K562 (cell line): ENCODE data around the gene GSTM1. TPM values are rescaled to one million over a fixed set of nuclear protein-coding genes. Genes with fewer than 3 reads are reported as not detected.

Experiments
- E2F8 ChIP-seq: fragments of 450-650 bp; IDR thresholded peaks from 2 replicates; pipeline ENCODE4 v1.7.1; 2018; ENCODE audit warnings: mild to moderate bottlenecking, low read depth; ENCODE audit not compliant: partially characterized antibody
- EP300 ChIP-seq: IDR thresholded peaks from 2 replicates; pipeline ENCODE4 v1.6.1; 2012; ENCODE audit warnings: low read length, improper control_type of control experiment
- FIP1L1 ChIP-seq: fragments of 200-400 bp; formaldehyde crosslinking; IDR thresholded peaks from 2 replicates; pipeline ENCODE4 v1.6.1; 2018; ENCODE audit warnings: mild to moderate bottlenecking, low read depth, low read length; ENCODE audit not compliant: poor library complexity, severe bottlenecking
- GATAD2A ChIP-seq: fragments of 450-650 bp; IDR thresholded peaks from 2 replicates; pipeline ENCODE4 v1.6.1; 2017
- MBD2 ChIP-seq: sonication (generic); IDR thresholded peaks from 2 replicates; pipeline ENCODE4 v1.6.1; 2016; ENCODE audit warnings: low read depth, borderline replicate concordance
- MEIS2 ChIP-seq: fragments of 450-650 bp; IDR thresholded peaks from 2 replicates; pipeline ENCODE4 v1.6.1; 2014; ENCODE audit warnings: mild to moderate bottlenecking; ENCODE audit not compliant: partially characterized antibody
- NR2C2 ChIP-seq, 2 experiments: fragments of 200-800 bp in 1 of 2; sonication (Bioruptor generic) in 1 of 2; sonication (generic) in 1 of 2; formaldehyde crosslinking in 1 of 2; IDR thresholded peaks; 2 replicates each; pipeline versions ENCODE4 v1.6.1 to v1.8.0; 2016 to 2022; ENCODE audit warnings: mild to moderate bottlenecking in 1 of 2, missing compliant biosample characterization in 1 of 2, missing genetic modification characterization in 1 of 2, missing genetic modification reagents in 1 of 2
- PHF20 ChIP-seq: fragments of 450-650 bp; IDR thresholded peaks from 2 replicates; pipeline ENCODE4 v1.6.1; 2018; ENCODE audit not compliant: partially characterized antibody
- PTTG1 ChIP-seq: fragments of 450-650 bp; IDR thresholded peaks from 2 replicates; pipeline ENCODE4 v1.6.1; 2016; ENCODE audit warnings: low read depth, mild to moderate bottlenecking, missing genetic modification characterization, missing compliant biosample characterization
- ZC3H11A ChIP-seq: IDR thresholded peaks from 2 replicates; pipeline ENCODE4 v1.6.1; 2012; ENCODE audit warnings: low read depth, low read length, improper control_type of control experiment
- ZFX ChIP-seq: sonication (generic); formaldehyde crosslinking; IDR thresholded peaks from 2 replicates; pipeline ENCODE4 v1.8.0; 2022; ENCODE audit warnings: mild to moderate bottlenecking, missing genetic modification reagents, moderate library complexity
- ZNF121 ChIP-seq: sonication (generic); formaldehyde crosslinking; conservative IDR thresholded peaks from 2 replicates; pipeline ENCODE4 v1.8.0; 2022; ENCODE audit warnings: missing genetic modification reagents
- ZNF431 ChIP-seq: sonication (generic); formaldehyde crosslinking; IDR thresholded peaks from 2 replicates; pipeline ENCODE4 v1.8.0; 2022; ENCODE audit warnings: mild to moderate bottlenecking, missing genetic modification reagents
- polyA plus RNA-seq, 8 experiments: library from polyadenylated mRNA; depleted of rRNA in 4 of 8; stranded (reverse) in 5 of 8; unstranded in 3 of 8; fragments of >200 nt; fragmentation: Nextera tagmentation in 2 of 8; fragmentation: Illumina TruSeq in 1 of 8; extraction: Ambion mirVana in 2 of 8; extraction: Trizol in 1 of 8; gene quantifications; 2 replicates each; pipeline versions ENCODE4 v1.2.1 to v1.2.3, GENCODE V29; 2011 to 2014; ENCODE audit warnings: inconsistent platforms in 1 of 8, missing spikeins in 1 of 8
- total RNA-seq, 7 experiments: library from RNA; depleted of rRNA in 6 of 7; stranded (reverse); fragments of >200 nt in 6 of 7; fragmentation: Illumina TruSeq in 2 of 7; extraction: Trizol in 2 of 7; gene quantifications; 2 replicates each; pipeline versions ENCODE4 v1.2.1 to v1.2.3, GENCODE V29; 2011 to 2021; ENCODE audit warnings: low replicate concordance in 1 of 7
- TF ChIP-seq, protein P1 (sequence below), 3 experiments: fragments of 200-800 bp in 1 of 3; fragments of 250-450 bp in 1 of 3; fragments of 450-650 bp in 1 of 3; sonication (Bioruptor Pico) in 1 of 3; sonication (Bioruptor generic) in 1 of 3; formaldehyde crosslinking in 1 of 3; IDR thresholded peaks; 2 replicates each; pipeline versions ENCODE4 v1.6.1 to v1.8.0; 2016 to 2022; ENCODE audit warnings: mild to moderate bottlenecking in 2 of 3, missing genetic modification characterization in 2 of 3, missing compliant biosample characterization in 1 of 3, moderate library complexity in 1 of 3

Gene GSTM1
- total and polyA plus RNA-seq, 9 of the 15 experiments (the other 6 are each of a cell fraction or from before 2014, with no cell fraction given), result not detected

- TF ChIP-seq, protein P1, sequence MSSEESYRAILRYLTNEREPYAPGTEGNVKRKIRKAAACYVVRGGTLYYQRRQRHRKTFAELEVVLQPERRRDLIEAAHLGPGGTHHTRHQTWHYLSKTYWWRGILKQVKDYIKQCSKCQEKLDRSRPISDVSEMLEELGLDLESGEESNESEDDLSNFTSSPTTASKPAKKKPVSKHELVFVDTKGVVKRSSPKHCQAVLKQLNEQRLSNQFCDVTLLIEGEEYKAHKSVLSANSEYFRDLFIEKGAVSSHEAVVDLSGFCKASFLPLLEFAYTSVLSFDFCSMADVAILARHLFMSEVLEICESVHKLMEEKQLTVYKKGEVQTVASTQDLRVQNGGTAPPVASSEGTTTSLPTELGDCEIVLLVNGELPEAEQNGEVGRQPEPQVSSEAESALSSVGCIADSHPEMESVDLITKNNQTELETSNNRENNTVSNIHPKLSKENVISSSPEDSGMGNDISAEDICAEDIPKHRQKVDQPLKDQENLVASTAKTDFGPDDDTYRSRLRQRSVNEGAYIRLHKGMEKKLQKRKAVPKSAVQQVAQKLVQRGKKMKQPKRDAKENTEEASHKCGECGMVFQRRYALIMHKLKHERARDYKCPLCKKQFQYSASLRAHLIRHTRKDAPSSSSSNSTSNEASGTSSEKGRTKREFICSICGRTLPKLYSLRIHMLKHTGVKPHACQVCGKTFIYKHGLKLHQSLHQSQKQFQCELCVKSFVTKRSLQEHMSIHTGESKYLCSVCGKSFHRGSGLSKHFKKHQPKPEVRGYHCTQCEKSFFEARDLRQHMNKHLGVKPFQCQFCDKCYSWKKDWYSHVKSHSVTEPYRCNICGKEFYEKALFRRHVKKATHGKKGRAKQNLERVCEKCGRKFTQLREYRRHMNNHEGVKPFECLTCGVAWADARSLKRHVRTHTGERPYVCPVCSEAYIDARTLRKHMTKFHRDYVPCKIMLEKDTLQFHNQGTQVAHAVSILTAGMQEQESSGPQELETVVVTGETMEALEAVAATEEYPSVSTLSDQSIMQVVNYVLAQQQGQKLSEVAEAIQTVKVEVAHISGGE (CRISPR knock-in tag; IDR thresholded peaks at IDR 0.05), result peak in 1 of 3 experiments; percentile 76; a peak in 2 of 6 replicates
- TF ChIP-seq E2F8 (peak; percentile 64), ZFX (CRISPR knock-in tag) (peak; percentile 85), PTTG1 (tag) (no peak), MBD2 (peak; percentile 25; the same call in 1 of the 2 replicates), FIP1L1 (peak; percentile 62), MEIS2 (no peak), ZNF121 (CRISPR knock-in tag) (peak; percentile 59), PHF20 (peak; percentile 79), GATAD2A (0 out of 2 replicates have a peak, but pooled peaks have one; percentile 43), ZNF431 (CRISPR knock-in tag) (peak; percentile 76), ZC3H11A (peak; percentile 70; the same call in 1 of the 2 replicates), NR2C2 (CRISPR knock-in tag; IDR thresholded peaks at IDR 0.05) (no peak; the same call in 1 of the 2 replicates), NR2C2 (tag; IDR thresholded peaks at IDR 0.05) (peak; percentile 84), EP300 (0 out of 2 replicates have a peak, but pooled peaks have one; percentile 7)
These were observed 31.8 kb upstream of the GSTM1 start, which contains the start of gene GSTM4 (continued) for GRCh38 chr1:109655615-109656519.
